H9 (cell line): ENCODE data around the gene CEP85L. TPM values are rescaled to one million over a fixed set of nuclear protein-coding genes. Genes with fewer than 3 reads are reported as not detected.

Source experiments
- DNase-seq: peaks from one replicate; pipeline ENCODE4 v3.0.0-alpha.2; 2017
- H2AFZ ChIP-seq: one replicate; pipeline ENCODE4 v1.6.1; 2013; ENCODE audit warnings: mild to moderate bottlenecking, low read length, control low read depth, moderate library complexity
- H2AK5ac ChIP-seq: 2 replicates; pipeline ENCODE4 v1.6.1; 2013; ENCODE audit warnings: low read length, control low read depth, mixed read lengths; ENCODE audit not compliant: insufficient read length
- H2BK120ac ChIP-seq: one replicate; pipeline ENCODE4 v1.6.1; 2013; ENCODE audit warnings: low read depth, mild to moderate bottlenecking, low read length, control low read depth, inconsistent platforms; ENCODE audit not compliant: poor library complexity, severe bottlenecking
- H2BK12ac ChIP-seq: 2 replicates; pipeline ENCODE4 v1.6.1; 2013; ENCODE audit warnings: low read length, control low read depth, mixed read lengths, low read depth; ENCODE audit not compliant: insufficient read length
- H2BK15ac ChIP-seq: 2 replicates; pipeline ENCODE4 v1.6.1; 2013; ENCODE audit warnings: low read depth, low read length, control low read depth
- H2BK20ac ChIP-seq: one replicate; pipeline ENCODE4 v1.6.1; 2013; ENCODE audit warnings: low read depth, mild to moderate bottlenecking, low read length, control low read depth, inconsistent platforms; ENCODE audit not compliant: poor library complexity, severe bottlenecking
- H2BK5ac ChIP-seq: 2 replicates; pipeline ENCODE4 v1.6.1; 2013; ENCODE audit warnings: low read length, control low read depth, mixed read lengths; ENCODE audit not compliant: insufficient read length
- H3K14ac ChIP-seq: 2 replicates; pipeline ENCODE4 v1.6.1; 2013; ENCODE audit warnings: low read length, control low read depth; ENCODE audit not compliant: insufficient read depth
- H3K18ac ChIP-seq: 2 replicates; pipeline ENCODE4 v1.6.1; 2013; ENCODE audit warnings: low read depth, mild to moderate bottlenecking, mixed read lengths, low read length, control low read depth; ENCODE audit not compliant: insufficient read length
- H3K23ac ChIP-seq: 2 replicates; pipeline ENCODE4 v1.6.1; 2013; ENCODE audit warnings: low read length, control low read depth, mixed read lengths, low read depth; ENCODE audit not compliant: insufficient read length
- H3K23me2 ChIP-seq: 2 replicates; pipeline ENCODE4 v1.6.1; 2013; ENCODE audit warnings: low read depth, mild to moderate bottlenecking, mixed read lengths, low read length, control low read depth; ENCODE audit not compliant: insufficient read length, poor library complexity, severe bottlenecking
- H3K27ac ChIP-seq: 2 replicates; pipeline ENCODE4 v1.5.1; 2013; ENCODE audit warnings: low read length, control low read depth, mixed read lengths, low read depth; ENCODE audit not compliant: insufficient read length
- H3K27me3 ChIP-seq: 2 replicates; pipeline ENCODE4 v1.6.1; 2013; ENCODE audit warnings: low read length, control low read depth, inconsistent platforms; ENCODE audit not compliant: insufficient read depth
- H3K4ac ChIP-seq: 2 replicates; pipeline ENCODE4 v1.6.1; 2013; ENCODE audit warnings: low read depth, mild to moderate bottlenecking, control low read depth, inconsistent platforms, low read length, moderate library complexity
- H3K4me1 ChIP-seq: 2 replicates; pipeline ENCODE4 v1.6.1; 2013; ENCODE audit warnings: low read length, control low read depth, inconsistent platforms; ENCODE audit not compliant: insufficient read depth
- H3K4me2 ChIP-seq: 2 replicates; pipeline ENCODE4 v1.6.1; 2013; ENCODE audit warnings: low read length, control low read depth, mixed read lengths; ENCODE audit not compliant: insufficient read length, insufficient read depth
- H3K56ac ChIP-seq: 2 replicates; pipeline ENCODE4 v1.6.1; 2013; ENCODE audit warnings: low read depth, mild to moderate bottlenecking, mixed read lengths, low read length, control low read depth; ENCODE audit not compliant: insufficient read length
- H3K79me1 ChIP-seq: 2 replicates; pipeline ENCODE4 v1.6.1; 2013; ENCODE audit warnings: low read depth, mild to moderate bottlenecking, moderate library complexity, low read length, control low read depth, inconsistent platforms; ENCODE audit not compliant: insufficient read depth, poor library complexity, severe bottlenecking
- H3K79me2 ChIP-seq: 2 replicates; pipeline ENCODE4 v1.6.1; 2013; ENCODE audit warnings: low read length, control low read depth, inconsistent platforms; ENCODE audit not compliant: insufficient read depth
- H3K9ac ChIP-seq: 2 replicates; pipeline ENCODE4 v1.6.1; 2013; ENCODE audit warnings: low read length, control low read depth, mixed read lengths; ENCODE audit not compliant: insufficient read length; ENCODE audit errors: extremely low read depth
- H3K9me3 ChIP-seq: one replicate; pipeline ENCODE4 v1.6.1; 2013; ENCODE audit warnings: low read depth, low read length, inconsistent platforms; ENCODE audit not compliant: control insufficient read depth
- H3T11ph ChIP-seq: one replicate; pipeline ENCODE4 v1.6.1; 2013; ENCODE audit warnings: mild to moderate bottlenecking, low read length, control low read depth, inconsistent platforms
- H4K20me1 ChIP-seq: one replicate; pipeline ENCODE4 v1.6.1; 2013; ENCODE audit not compliant: control insufficient read depth, insufficient read length, insufficient read depth
- H4K5ac ChIP-seq: 2 replicates; pipeline ENCODE4 v1.6.1; 2013; ENCODE audit warnings: low read depth, mild to moderate bottlenecking, mixed read lengths, low read length, control low read depth; ENCODE audit not compliant: insufficient read length
- H4K8ac ChIP-seq: replicated peaks from 2 replicates; pipeline ENCODE4 v1.6.1; 2013; ENCODE audit warnings: low read length, control low read depth, mixed read lengths, low read depth; ENCODE audit not compliant: insufficient read length
- H4K91ac ChIP-seq: 2 replicates; pipeline ENCODE4 v1.6.1; 2013; ENCODE audit warnings: low read depth, mild to moderate bottlenecking, moderate library complexity, mixed read lengths, low read length, control low read depth; ENCODE audit not compliant: insufficient read length
- H3K27ac Mint-ChIP-seq, 3 experiments: 2 replicates in 2 of 3; 3 replicates in 1 of 3; pipeline ENCODE4 v1.8.0; 2020 to 2021; ENCODE audit warnings: mixed read lengths in 3 of 3, mild to moderate bottlenecking in 1 of 3, moderate library complexity in 1 of 3
- H3K27me3 Mint-ChIP-seq: 2 replicates; pipeline ENCODE4 v1.8.0; 2021; ENCODE audit warnings: low read depth, mild to moderate bottlenecking, moderate library complexity, mixed read lengths
- H3K36me3 Mint-ChIP-seq, 3 experiments: 2 replicates in 2 of 3; 3 replicates in 1 of 3; pipeline ENCODE4 v1.8.0; 2020 to 2021; ENCODE audit warnings: low read depth in 3 of 3, mixed read lengths in 3 of 3; ENCODE audit not compliant: insufficient read depth in 1 of 3
- H3K4me1 Mint-ChIP-seq, 2 experiments: 2 replicates each; pipeline ENCODE4 v1.8.0; 2020; ENCODE audit warnings: mixed read lengths in 2 of 2
- H3K4me3 Mint-ChIP-seq, 2 experiments: 2 replicates in 1 of 2; 3 replicates in 1 of 2; pipeline ENCODE4 v1.8.0; 2020 to 2021; ENCODE audit warnings: mild to moderate bottlenecking in 2 of 2, mixed read lengths in 2 of 2, moderate library complexity in 1 of 2
- H3K9me3 Mint-ChIP-seq, 2 experiments: 2 replicates in 1 of 2; 3 replicates in 1 of 2; pipeline ENCODE4 v1.8.0; 2020; ENCODE audit warnings: mild to moderate bottlenecking in 2 of 2, mixed read lengths in 2 of 2, moderate library complexity in 1 of 2
- WGBS: extraction: QIAGEN DNeasy Blood & Tissue Kit; methylation state at CpG from one replicate; pipeline ENCODE4 v1.1.7; 2013; ENCODE audit warnings: missing lambda C conversion rate, low lambda C conversion rate, mixed read lengths; ENCODE audit not compliant: insufficient read length; ENCODE audit errors: extremely low coverage; 5-methylcytosine and 5-hydroxymethylcytosine counted together
- total RNA-seq: library from RNA; stranded (reverse); gene quantifications from 2 replicates; pipeline ENCODE4 v1.2.1, GENCODE V29; 2021
- TF ChIP-seq, protein P1 (sequence below): fragments of 200-600 bp; sonication (generic); conservative IDR thresholded peaks from 3 replicates; pipeline ENCODE4 v1.8.0; 2021; ENCODE audit warnings: antibody characterized with exemption, mild to moderate bottlenecking

The CEP85L gene
- total RNA-seq, 1 experiment from 2014 or later = 3.8 TPM

DNA sequence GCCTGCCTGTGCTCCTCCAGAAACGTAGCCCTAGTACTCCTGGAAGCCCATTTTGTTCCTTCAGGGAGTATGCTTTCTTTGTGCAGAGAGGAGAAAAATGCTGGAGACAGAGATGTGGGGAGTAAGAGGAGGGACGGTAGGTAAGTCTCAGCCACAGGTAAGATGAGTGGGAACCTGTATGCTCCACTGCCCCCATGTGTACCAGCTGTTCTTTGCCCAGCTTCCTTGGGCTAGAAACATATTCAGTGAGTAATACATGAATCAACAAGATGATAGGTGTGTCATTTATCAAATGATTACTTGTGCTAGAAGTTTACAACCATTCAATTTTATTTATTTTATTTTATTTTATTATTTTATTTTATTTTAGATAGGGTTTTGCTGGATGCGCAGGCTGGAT is 13.6 kb upstream of the CEP85L start:
- H2BK120ac ChIP-seq = no peak overlapping the region
- H3T11ph ChIP-seq = no peak overlapping the region
- no peak overlapping the region for H2AK5ac ChIP-seq
- no peak overlapping the region for H3K56ac ChIP-seq
- no peak overlapping the region for H2BK12ac ChIP-seq
- peak overlapping the region; percentile 33 for H4K5ac ChIP-seq
- H4K91ac ChIP-seq = no peak overlapping the region
- H3K4me1 Mint-ChIP-seq = no peaks in the 10 kb centered on the region
- no peak overlapping the region for H3K4me3 Mint-ChIP-seq
- H2AFZ ChIP-seq = no peak overlapping the region
- no peak overlapping the region for H4K8ac ChIP-seq
- no peaks in the 10 kb centered on the region for H3K27me3 ChIP-seq
- no peak overlapping the region for H2BK5ac ChIP-seq
- TF ChIP-seq, protein P1, sequence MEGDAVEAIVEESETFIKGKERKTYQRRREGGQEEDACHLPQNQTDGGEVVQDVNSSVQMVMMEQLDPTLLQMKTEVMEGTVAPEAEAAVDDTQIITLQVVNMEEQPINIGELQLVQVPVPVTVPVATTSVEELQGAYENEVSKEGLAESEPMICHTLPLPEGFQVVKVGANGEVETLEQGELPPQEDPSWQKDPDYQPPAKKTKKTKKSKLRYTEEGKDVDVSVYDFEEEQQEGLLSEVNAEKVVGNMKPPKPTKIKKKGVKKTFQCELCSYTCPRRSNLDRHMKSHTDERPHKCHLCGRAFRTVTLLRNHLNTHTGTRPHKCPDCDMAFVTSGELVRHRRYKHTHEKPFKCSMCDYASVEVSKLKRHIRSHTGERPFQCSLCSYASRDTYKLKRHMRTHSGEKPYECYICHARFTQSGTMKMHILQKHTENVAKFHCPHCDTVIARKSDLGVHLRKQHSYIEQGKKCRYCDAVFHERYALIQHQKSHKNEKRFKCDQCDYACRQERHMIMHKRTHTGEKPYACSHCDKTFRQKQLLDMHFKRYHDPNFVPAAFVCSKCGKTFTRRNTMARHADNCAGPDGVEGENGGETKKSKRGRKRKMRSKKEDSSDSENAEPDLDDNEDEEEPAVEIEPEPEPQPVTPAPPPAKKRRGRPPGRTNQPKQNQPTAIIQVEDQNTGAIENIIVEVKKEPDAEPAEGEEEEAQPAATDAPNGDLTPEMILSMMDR = no peak
- no peak overlapping the region for H3K9ac ChIP-seq
- H3K4me2 ChIP-seq = no peak overlapping the region
- H3K4ac ChIP-seq = no peak overlapping the region
- H3K4me1 ChIP-seq = no peaks in the 10 kb centered on the region
- no peak overlapping the region for H3K18ac ChIP-seq
- no peak overlapping the region for H3K23ac ChIP-seq
- H3K27me3 Mint-ChIP-seq = no peaks in the 10 kb centered on the region
- H3K27ac ChIP-seq = no peak overlapping the region
- no peak overlapping the region for H3K14ac ChIP-seq
- H3K36me3 Mint-ChIP-seq = no peaks in the 10 kb centered on the region
- no peaks in the 10 kb centered on the region for H3K79me2 ChIP-seq
- no peaks in the 10 kb centered on the region for H4K20me1 ChIP-seq
- no peak for DNase-seq
- no peak overlapping the region for H2BK15ac ChIP-seq
- no CpG with 5 or more reads among the region's 3 CpGs for WGBS
- no peaks in the 10 kb centered on the region for H3K9me3 Mint-ChIP-seq
- no peak overlapping the region for H2BK20ac ChIP-seq
- H3K27ac Mint-ChIP-seq = no peak overlapping the region
- H3K79me1 ChIP-seq = no peaks in the 10 kb centered on the region
- H3K23me2 ChIP-seq = no peaks in the 10 kb centered on the region
- no peaks in the 10 kb centered on the region for H3K9me3 ChIP-seq
